GM10266 (cell line): Measurements from ENCODE around the gene OCA2.

ENCODE experiments used
- DNase-seq: peaks from one replicate; pipeline ENCODE4 v3.0.0; 2012; ENCODE audit errors: extremely low spot score
- TF ChIP-seq, protein P1 (sequence below): IDR thresholded peaks from 2 replicates; pipeline ENCODE4 v1.5.1; 2012; ENCODE audit warnings: mild to moderate bottlenecking, low read depth; ENCODE audit not compliant: control insufficient read depth, insufficient read depth; ENCODE audit errors: missing control alignments

Gene OCA2

DNA sequence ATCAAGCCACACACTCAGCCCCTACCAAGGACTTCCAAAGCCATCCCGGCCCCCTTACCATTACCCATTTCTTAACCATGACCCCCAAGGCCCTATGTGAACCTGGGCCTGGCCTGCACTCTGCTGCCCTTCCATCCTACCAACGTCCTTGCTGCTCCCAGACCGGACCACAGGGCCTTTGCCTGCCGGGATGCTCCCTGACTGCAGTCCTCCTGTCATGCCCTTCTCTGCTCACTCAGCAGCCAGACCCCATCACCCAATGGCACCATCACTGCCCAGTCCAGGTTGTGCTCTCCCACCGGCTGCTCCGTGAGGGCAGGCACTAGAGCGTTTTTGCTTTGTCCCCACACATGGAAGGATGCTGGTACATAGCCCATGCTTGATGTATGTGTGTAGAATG is 73.7 kb downstream of the OCA2 start:
- no peak for DNase-seq
- TF ChIP-seq, protein P1, sequence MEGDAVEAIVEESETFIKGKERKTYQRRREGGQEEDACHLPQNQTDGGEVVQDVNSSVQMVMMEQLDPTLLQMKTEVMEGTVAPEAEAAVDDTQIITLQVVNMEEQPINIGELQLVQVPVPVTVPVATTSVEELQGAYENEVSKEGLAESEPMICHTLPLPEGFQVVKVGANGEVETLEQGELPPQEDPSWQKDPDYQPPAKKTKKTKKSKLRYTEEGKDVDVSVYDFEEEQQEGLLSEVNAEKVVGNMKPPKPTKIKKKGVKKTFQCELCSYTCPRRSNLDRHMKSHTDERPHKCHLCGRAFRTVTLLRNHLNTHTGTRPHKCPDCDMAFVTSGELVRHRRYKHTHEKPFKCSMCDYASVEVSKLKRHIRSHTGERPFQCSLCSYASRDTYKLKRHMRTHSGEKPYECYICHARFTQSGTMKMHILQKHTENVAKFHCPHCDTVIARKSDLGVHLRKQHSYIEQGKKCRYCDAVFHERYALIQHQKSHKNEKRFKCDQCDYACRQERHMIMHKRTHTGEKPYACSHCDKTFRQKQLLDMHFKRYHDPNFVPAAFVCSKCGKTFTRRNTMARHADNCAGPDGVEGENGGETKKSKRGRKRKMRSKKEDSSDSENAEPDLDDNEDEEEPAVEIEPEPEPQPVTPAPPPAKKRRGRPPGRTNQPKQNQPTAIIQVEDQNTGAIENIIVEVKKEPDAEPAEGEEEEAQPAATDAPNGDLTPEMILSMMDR, result no peak

DNA sequence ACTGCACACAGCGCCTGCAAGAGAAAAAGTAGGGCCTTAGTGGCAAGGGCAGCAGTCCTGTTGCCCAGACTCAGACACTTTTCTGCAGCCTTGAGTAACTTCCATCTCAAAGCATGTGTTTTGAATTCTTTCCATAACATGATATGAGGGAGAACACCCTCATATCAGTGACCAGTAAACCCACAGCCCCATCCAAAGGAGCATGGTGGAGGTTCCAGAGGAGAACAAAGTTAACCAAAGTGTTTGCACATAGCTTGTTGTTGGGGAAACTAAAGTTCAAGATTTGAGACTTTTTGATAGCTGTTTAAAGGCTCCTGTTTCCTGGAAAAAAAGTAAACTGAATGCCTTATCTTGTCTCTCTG is 74.2 kb downstream of the OCA2 start:
- TF ChIP-seq, protein P1, result no peak
- no peak for DNase-seq

DNA sequence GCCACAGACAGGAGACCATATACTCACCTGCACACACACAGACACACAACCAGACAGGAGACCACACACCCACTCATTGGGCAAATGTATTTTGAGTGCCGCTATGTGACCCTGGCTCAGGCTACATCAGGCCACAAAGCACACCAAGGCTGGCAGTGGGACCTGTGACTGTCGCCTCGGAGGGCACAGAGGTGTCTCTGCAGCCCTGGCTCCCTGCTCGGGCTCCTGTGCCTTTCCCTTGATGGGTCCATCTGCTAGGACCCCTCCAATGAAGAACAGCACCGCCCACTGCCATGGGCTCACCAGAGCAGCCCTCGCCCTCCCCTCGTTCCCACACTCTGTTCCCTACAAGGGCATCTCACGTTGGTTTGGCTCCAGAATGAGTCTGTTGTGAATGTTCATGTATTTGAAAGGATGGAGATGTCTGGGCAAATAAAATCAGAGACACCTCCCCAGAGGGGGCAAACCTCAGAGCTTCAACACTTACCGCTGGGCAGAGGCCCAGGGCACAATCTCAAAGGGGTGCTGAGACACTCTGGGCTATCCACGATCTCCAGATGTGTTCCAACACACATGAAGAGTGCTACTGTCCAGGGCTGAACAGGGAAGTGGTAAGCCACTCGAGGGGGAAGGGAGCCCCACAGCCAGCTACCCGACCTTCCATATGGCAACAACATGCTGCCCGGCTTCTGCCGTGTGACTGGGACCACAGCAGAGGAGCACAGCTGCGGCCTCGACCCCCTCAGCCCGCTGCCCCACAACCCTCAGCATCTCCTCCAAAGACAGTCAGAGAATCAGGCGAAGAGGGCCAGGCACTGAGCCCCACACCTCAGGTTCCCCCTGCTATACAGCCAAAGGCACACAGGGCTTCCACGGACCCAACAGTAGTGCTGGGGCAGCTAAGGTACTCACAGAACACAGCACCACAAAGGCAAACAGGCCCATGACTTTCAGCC is 74.9 kb downstream of the OCA2 start:
- TF ChIP-seq, protein P1, result no peak

DNA sequence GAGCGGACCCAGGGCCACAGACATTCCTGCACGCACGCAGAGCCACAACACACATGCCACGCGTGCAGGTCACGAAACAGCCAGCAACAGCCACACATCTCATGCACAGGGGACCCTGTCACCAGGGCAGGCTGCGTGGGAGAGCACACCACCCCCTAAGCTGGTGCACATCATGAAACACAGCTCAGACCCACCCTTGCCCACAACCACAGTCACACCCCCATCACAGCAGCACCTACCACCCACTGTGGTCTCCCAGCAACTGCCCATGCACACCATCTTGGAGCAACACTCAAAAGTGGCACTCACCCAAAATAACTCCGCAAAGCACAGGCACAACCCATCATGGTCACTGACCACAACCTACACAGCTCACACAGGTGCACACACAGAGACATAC is 75.7 kb downstream of the OCA2 start:
- TF ChIP-seq, protein P1, result no peak
- DNase-seq, result no peak

More for the DNA sequence above, 74.9 kb downstream of the OCA2 start:
- DNase-seq, result no peak

DNA sequence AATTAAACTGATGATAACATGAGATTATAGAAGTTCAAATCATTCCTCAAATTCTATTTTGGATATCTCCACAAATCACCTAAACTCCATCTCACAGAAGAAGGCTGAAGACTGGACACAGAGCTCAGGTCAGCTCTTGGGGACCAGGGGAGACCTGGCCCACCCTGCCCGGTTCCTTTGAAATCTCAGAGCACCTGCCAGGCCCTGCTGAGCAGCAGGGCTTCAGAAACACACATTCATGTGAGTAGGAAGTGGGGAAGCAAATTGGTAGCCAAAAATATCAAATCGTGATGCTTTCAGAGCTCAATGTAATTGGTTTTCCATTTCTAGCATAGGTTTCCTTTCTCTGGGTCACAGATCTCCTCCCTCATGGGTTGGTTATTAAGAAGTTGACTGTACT is 76.2 kb downstream of the OCA2 start:
- no peak for DNase-seq
- TF ChIP-seq, protein P1, result no peak

DNA sequence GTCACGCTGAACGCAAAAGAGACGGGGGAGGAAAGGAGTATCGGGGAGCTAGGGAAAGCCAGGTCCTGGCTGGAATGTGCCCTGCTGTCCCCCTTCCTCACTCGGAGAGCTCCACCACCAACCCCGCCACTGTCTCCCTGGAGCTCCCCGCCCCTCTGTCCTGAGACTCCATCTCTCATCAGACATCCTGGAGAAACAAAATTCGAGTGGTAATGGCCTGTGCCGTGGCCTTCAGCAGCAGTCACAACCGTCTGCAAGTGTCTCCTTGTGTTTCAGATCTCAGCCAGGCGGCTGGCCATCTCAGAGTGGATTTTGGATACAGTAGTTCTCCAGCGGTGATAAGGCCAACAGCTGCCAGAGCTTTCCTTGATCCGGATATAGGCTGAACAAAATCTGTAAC is 76.9 kb downstream of the OCA2 start:
- no peak for DNase-seq
- TF ChIP-seq, protein P1, result no peak

DNA sequence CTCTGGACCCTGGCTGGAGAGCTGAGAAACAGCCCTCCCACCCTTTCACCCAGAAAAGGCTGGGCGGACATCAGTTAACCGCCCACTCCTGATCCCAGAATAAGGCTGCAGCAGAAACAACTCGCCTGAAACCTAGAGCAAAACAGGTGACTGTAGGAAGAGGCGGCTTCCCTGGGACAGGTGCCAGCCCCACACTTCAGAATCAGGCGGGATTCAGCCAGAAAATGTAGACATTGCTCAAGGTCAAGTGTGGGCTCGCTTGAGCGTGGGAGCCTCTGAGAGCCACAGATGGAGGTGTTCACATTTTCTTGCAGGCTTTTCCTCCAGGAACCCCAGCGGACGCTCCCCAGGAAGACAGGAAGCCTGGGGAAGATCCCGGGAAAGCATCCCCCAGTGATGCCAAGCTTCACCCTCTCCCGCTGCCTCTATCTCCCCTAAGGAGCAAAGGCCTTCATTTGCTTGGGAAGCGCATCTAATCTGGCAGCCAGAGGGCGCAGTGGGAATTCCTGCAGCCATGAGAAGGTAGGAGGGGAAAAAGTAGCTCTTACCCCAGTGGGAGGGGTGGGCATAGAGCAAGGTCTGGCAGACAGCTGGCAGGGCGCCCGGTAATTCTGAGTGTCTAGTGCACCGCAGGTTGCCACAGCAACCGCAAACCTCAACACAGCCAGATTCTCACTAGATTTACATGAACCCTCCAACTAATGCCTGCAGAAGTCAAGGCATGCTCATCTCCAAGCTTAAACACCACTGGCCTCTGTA is 77.7 kb downstream of the OCA2 start:
- TF ChIP-seq, protein P1, result no peak
- DNase-seq, result no peak
